Activated CD8-positive, alpha-beta T cell treated with anti-CD3 and anti-CD28 coated beads for 36 hours (primary cell): ENCODE results near the gene CHFR. TPM values are rescaled to one million over a fixed set of nuclear protein-coding genes. Genes with fewer than 3 reads are reported as not detected.
"Not testable (repeated sequence)": the region's sequence is repeated elsewhere in the genome, so short reads cannot be mapped to it uniquely, and the experiment has no call there.

ENCODE experiments used
- ATAC-seq: fragments of 200-7000 bp; cut with Tn5 transposase; one replicate; pipeline ENCODE4 v1.10.0; 2021; ENCODE audit warnings: mild to moderate bottlenecking, moderate library complexity
- CTCF ChIA-PET: fragments of 350-600 bp; sonication (Branson Sonifier 250); formaldehyde crosslinking; loops from one replicate; lab custom pipeline; 2021; ENCODE audit warnings: antibody characterized with exemption; lab: Charles Lee
- POLR2A ChIA-PET: fragments of 350-600 bp; sonication (Branson Sonifier 250); formaldehyde crosslinking; loops from one replicate; lab custom pipeline; 2021; ENCODE audit warnings: antibody characterized with exemption; lab: Charles Lee
- DNase-seq: peaks from one replicate; pipeline ENCODE4 v3.0.0-alpha.2; 2020
- H3K27ac Mint-ChIP-seq: one replicate; pipeline ENCODE4 v1.8.0; 2021; ENCODE audit warnings: mild to moderate bottlenecking, mixed read lengths
- H3K27me3 Mint-ChIP-seq: one replicate; pipeline ENCODE4 v1.8.0; 2021; ENCODE audit warnings: mixed read lengths
- H3K36me3 Mint-ChIP-seq: one replicate; pipeline ENCODE4 v1.8.0; 2021; ENCODE audit warnings: low read depth, mixed read lengths
- H3K4me1 Mint-ChIP-seq: one replicate; pipeline ENCODE4 v1.8.0; 2021; ENCODE audit warnings: low read depth, mixed read lengths
- H3K4me3 Mint-ChIP-seq: one replicate; pipeline ENCODE4 v1.8.0; 2021; ENCODE audit warnings: mild to moderate bottlenecking, moderate library complexity, mixed read lengths
- H3K9me3 Mint-ChIP-seq: one replicate; pipeline ENCODE4 v1.8.0; 2021; ENCODE audit warnings: mixed read lengths
- CTCF ChIP-seq: fragments of 200-600 bp; IDR thresholded peaks from one replicate; pipeline ENCODE4 v1.8.0; 2022; ENCODE audit warnings: antibody characterized with exemption, mild to moderate bottlenecking
- intact Hi-C: fragments of 100-400 bp; cut with micrococcal nuclease; formaldehyde crosslinking; loops from one replicate; pipeline ENCODE4 v1.10.0; 2022
- total RNA-seq, 2 experiments: library from RNA; stranded (reverse); gene quantifications; one replicate each; pipeline ENCODE4 v1.2.3, GENCODE V29; 2021

CHFR gene
- 10 to 100 TPM; 40.5 to 51.2 TPM for total RNA-seq

GRCh38 chr12:132887513-132888351 is at the start of gene CHFR:
CHFR (minus strand) TSS chr12:132887605; CDS start chr12:132887328, 277 bp downstream.
- Mint-ChIP-seq H3K27ac (peak within 1 kb of the TSS; percentile 100), H3K4me1 (peaks cover 24% of the 10 kb centered on the region), H3K36me3 (peaks cover 36% of the 10 kb centered on the region), H3K4me3 (peak within 1 kb of the TSS; percentile 97), H3K9me3 (peaks cover 11% of the 10 kb centered on the region), H3K27me3 (no peaks in the 10 kb centered on the region)
- ATAC-seq (peak; percentile 99), DNase-seq (peak; percentile 97)
- ChIA-PET CTCF (no interaction called here), POLR2A (interaction anchor here (0.7 to 1.6 kb wide), 3 partner anchors 8 to 194 kb away, joined by 3 to 4 read pairs (median 3); partner anchors contain the start of gene ZNF140)
- TF ChIP-seq CTCF, result no peak
- intact Hi-C loops, result loop anchor here (5.0 to 10.0 kb wide), 2 partner anchors 60 to 123 kb away; partner anchors contain the start of genes ANKLE2 and GOLGA3

GRCh38 chr12:132936921-132937320 is 49.5 kb upstream of the CHFR start:
- DNase-seq, intact Hi-C loops, CTCF ChIA-PET, H3K27me3 Mint-ChIP-seq, POLR2A ChIA-PET, H3K4me3 Mint-ChIP-seq, ATAC-seq, H3K27ac Mint-ChIP-seq, H3K4me1 Mint-ChIP-seq: not testable (repeated sequence)
- H3K9me3 Mint-ChIP-seq, result peaks cover 54% of the 10 kb centered on the region
- H3K36me3 Mint-ChIP-seq, result peaks cover 59% of the 10 kb centered on the region

- Mint-ChIP-seq H3K4me1 (no peaks in the 10 kb centered on the region), H3K27me3 (no peaks in the 10 kb centered on the region), H3K4me3 (no peak overlapping the region), H3K9me3 (peaks cover 53% of the 10 kb centered on the region), H3K36me3 (peaks cover 57% of the 10 kb centered on the region), H3K27ac (no peak overlapping the region)
- TF ChIP-seq CTCF, result no peak
- ChIA-PET POLR2A (interaction anchor here (1.1 kb wide), 1 partner anchor 11 kb away, joined by 3 read pairs; no protein-coding TSS in a partner anchor), CTCF (no interaction called here)
- DNase-seq (no peak), ATAC-seq (no peak)
- intact Hi-C loops, result no loop called here
Measured at GRCh38 chr12:132936163-132936562, 48.8 kb upstream of the CHFR start.

- no peak for DNase-seq
- TF ChIP-seq CTCF, result no peak
- no peak overlapping the region for H3K27ac Mint-ChIP-seq
- CTCF ChIA-PET, result interaction anchor here (1.2 kb wide), 1 partner anchor 18 kb away, joined by 4 read pairs; no protein-coding TSS in a partner anchor
- ATAC-seq, result no peak
- no peaks in the 10 kb centered on the region for H3K4me1 Mint-ChIP-seq
- intact Hi-C loops, result no loop called here
- H3K9me3 Mint-ChIP-seq, result peaks cover 73% of the 10 kb centered on the region
- peaks cover 78% of the 10 kb centered on the region for H3K36me3 Mint-ChIP-seq
- H3K4me3 Mint-ChIP-seq, result no peak overlapping the region
- POLR2A ChIA-PET, result interaction anchor here (0.6 to 1.4 kb wide), 3 partner anchors 15 to 317 kb away, joined by 3 read pairs; no protein-coding TSS in a partner anchor
- no peaks in the 10 kb centered on the region for H3K27me3 Mint-ChIP-seq
Measured at GRCh38 chr12:132926415-132926833, 39.0 kb upstream of the CHFR start.

GRCh38 chr12:132925597-132926414 is 38.4 kb upstream of the CHFR start:
- H3K4me1 Mint-ChIP-seq, result no peaks in the 10 kb centered on the region
- H3K27ac Mint-ChIP-seq, result no peak overlapping the region
- no peak overlapping the region for H3K4me3 Mint-ChIP-seq
- peaks cover 73% of the 10 kb centered on the region for H3K9me3 Mint-ChIP-seq
- TF ChIP-seq CTCF, result no peak
- ATAC-seq (no peak), DNase-seq (no peak)
- peaks cover 77% of the 10 kb centered on the region for H3K36me3 Mint-ChIP-seq
- ChIA-PET CTCF (interaction anchor here (1.2 kb wide), 1 partner anchor 17 kb away, joined by 4 read pairs; no protein-coding TSS in a partner anchor), POLR2A (interaction anchor here (0.6 to 1.4 kb wide), 5 partner anchors 10 to 318 kb away, joined by 3 read pairs; no protein-coding TSS in a partner anchor)
- intact Hi-C loops, result no loop called here
- no peaks in the 10 kb centered on the region for H3K27me3 Mint-ChIP-seq
